HepG2 (cell line): ENCODE results near the gene CBX5. TPM values are rescaled to one million over a fixed set of nuclear protein-coding genes. Genes with fewer than 3 reads are reported as not detected.

Experiments
- ATAC-seq: fragments of 200-7000 bp; cut with Tn5 transposase; 3 replicates; pipeline ENCODE4 v1.9.1; 2020; ENCODE audit warnings: mild to moderate bottlenecking, moderate library complexity
- BruUV-seq: library from RNA; stranded (reverse); fragments of 400-500 nt; replicated peaks from 2 replicates; lab custom pipeline; 2021; lab: Mats Ljungman, UMichigan
- CTCF ChIA-PET: fragments of 300-600 bp; formaldehyde crosslinking; extraction: SDS; loops from one replicate; lab custom pipeline; 2021; ENCODE audit warnings: low total read pairs, inconsistent platforms, low intra/inter-chr PET ratio; lab: Yijun Ruan, JAX
- POLR2A ChIA-PET: fragments of 350-600 bp; sonication (Branson Sonifier 250); formaldehyde crosslinking; loops from one replicate; lab custom pipeline; 2020; ENCODE audit warnings: antibody characterized with exemption, inconsistent platforms; lab: Yijun Ruan, JAX
- DNase-seq: peaks from one replicate; pipeline ENCODE4 v3.0.0-alpha.2; 2015; ENCODE audit warnings: low spot score
- FAIRE-seq: peaks from 3 replicates; lab custom pipeline; 2011; peaks lifted over from hg19 to GRCh38; lab: Jason Lieb, UNC
- H2AFZ ChIP-seq: one replicate; pipeline ENCODE4 v1.6.1; 2011; ENCODE audit warnings: low read length, inconsistent platforms
- H3K27ac ChIP-seq: fragments of 300-600 bp; 3 replicates; pipeline ENCODE4 v1.8.0; 2011; ENCODE audit warnings: mixed run types, mild to moderate bottlenecking, mixed read lengths, low read length, inconsistent platforms; ENCODE audit not compliant: insufficient read depth; ENCODE audit errors: extremely low read length
- H3K27me3 ChIP-seq, 2 experiments: fragments of 200-600 bp in 1 of 2; 2 replicates in 1 of 2; 3 replicates in 1 of 2; pipeline versions ENCODE4 v1.6.0 to v1.8.0; 2011; ENCODE audit warnings: low read length in 2 of 2, mild to moderate bottlenecking in 2 of 2, moderate library complexity in 2 of 2, inconsistent platforms in 1 of 2; ENCODE audit not compliant: insufficient read depth in 2 of 2, control insufficient read depth in 1 of 2
- H3K36me3 ChIP-seq, 2 experiments: fragments of 200-600 bp in 1 of 2; replicated peaks in 1 of 2; 2 replicates in 1 of 2; 3 replicates in 1 of 2; pipeline versions ENCODE4 v1.5.1 to v1.8.0; 2011; ENCODE audit warnings: low read length in 2 of 2, inconsistent platforms in 1 of 2; ENCODE audit not compliant: insufficient read depth in 2 of 2, control insufficient read depth in 1 of 2
- H3K4me1 ChIP-seq: 2 replicates; pipeline ENCODE4 v1.5.1; 2012; ENCODE audit warnings: low read length, inconsistent platforms; ENCODE audit not compliant: insufficient read depth
- H3K4me2 ChIP-seq: 2 replicates; pipeline ENCODE4 v1.6.0; 2011; ENCODE audit warnings: low read depth, low read length, inconsistent platforms
- H3K4me3 ChIP-seq, 3 experiments: fragments of 200-600 bp in 1 of 3; sonication (generic), shearing (Covaris generic) in 1 of 3; replicated peaks in 1 of 3; 2 replicates each; pipeline ENCODE4 v1.5.1; 2011 to 2016; ENCODE audit warnings: low read length in 3 of 3, inconsistent platforms in 2 of 3, low read depth in 2 of 3, mild to moderate bottlenecking in 2 of 3, control low read depth in 1 of 3, mixed read lengths in 1 of 3; ENCODE audit not compliant: insufficient read depth in 1 of 3
- H3K79me2 ChIP-seq: one replicate; pipeline ENCODE4 v1.6.1; 2011; ENCODE audit warnings: low read length, inconsistent platforms; ENCODE audit not compliant: insufficient read depth
- H3K9ac ChIP-seq: 2 replicates; pipeline ENCODE4 v1.6.0; 2011; ENCODE audit warnings: mild to moderate bottlenecking, low read depth, low read length, inconsistent platforms; ENCODE audit not compliant: insufficient read depth
- H3K9me3 ChIP-seq: 2 replicates; pipeline ENCODE4 v1.5.1; 2012; ENCODE audit warnings: mild to moderate bottlenecking, low read length
- H4K20me1 ChIP-seq: 2 replicates; pipeline ENCODE4 v1.6.0; 2011; ENCODE audit warnings: inconsistent platforms, mild to moderate bottlenecking, low read length, moderate library complexity; ENCODE audit not compliant: insufficient read depth
- NCOA2 ChIP-seq: sonication (generic); formaldehyde crosslinking; IDR thresholded peaks from 2 replicates; pipeline ENCODE4 v1.8.0; 2022; ENCODE audit warnings: inconsistent platforms
- NFAT5 ChIP-seq: sonication (generic); formaldehyde crosslinking; IDR thresholded peaks from 2 replicates; pipeline ENCODE4 v1.4.0; 2020; ENCODE audit warnings: missing genetic modification reagents
- TRIM24 ChIP-seq: sonication (generic); formaldehyde crosslinking; IDR thresholded peaks from 2 replicates; pipeline ENCODE4 v1.8.0; 2022; ENCODE audit warnings: mild to moderate bottlenecking, missing genetic modification reagents
- ZNF24 ChIP-seq: fragments of 450-650 bp; IDR thresholded peaks from 2 replicates; pipeline ENCODE4 v1.6.1; 2017; ENCODE audit warnings: antibody characterized with exemption, mild to moderate bottlenecking
- ZNF761 ChIP-seq: sonication (generic); formaldehyde crosslinking; conservative IDR thresholded peaks from 2 replicates; pipeline ENCODE4 v1.4.0; 2020; ENCODE audit warnings: mild to moderate bottlenecking, missing genetic modification reagents
- ZSCAN20 ChIP-seq: sonication (generic); formaldehyde crosslinking; IDR thresholded peaks from 2 replicates; pipeline ENCODE4 v1.4.0; 2020; ENCODE audit warnings: missing genetic modification reagents, mild to moderate bottlenecking, borderline replicate concordance
- WGBS: methylation state at CpG from one replicate; pipeline ENCODE4 v1.1.6; 2017; ENCODE audit warnings: low lambda C conversion rate; 5-methylcytosine and 5-hydroxymethylcytosine counted together
- in situ Hi-C: cut with HindIII; loops from 2 replicates; pipeline ENCODE4 v1.10.0; 2017; ENCODE audit warnings: low pct_unique_long_range_greater_than_20kb; ENCODE audit not compliant: extremely low pct_ligation_motif_present
- intact Hi-C: fragments of 100-400 bp; cut with micrococcal nuclease; formaldehyde crosslinking; loops from one replicate; pipeline ENCODE4 v1.10.0; 2022; ENCODE audit not compliant: unreplicated experiment
- polyA plus RNA-seq, 8 experiments: library from polyadenylated mRNA; depleted of rRNA in 3 of 8; stranded (reverse) in 7 of 8; unstranded in 1 of 8; fragments of >200 nt; fragmentation: Illumina TruSeq in 4 of 8; extraction: Trizol in 4 of 8; gene quantifications; 2 replicates each; pipeline versions ENCODE4 v1.2.1 to v1.2.3, GENCODE V29; 2011 to 2016; ENCODE audit warnings: low read depth in 4 of 8, missing spikeins in 1 of 8, mixed read lengths in 1 of 8; ENCODE audit not compliant: insufficient read depth in 1 of 8
- total RNA-seq, 5 experiments: library from RNA; depleted of rRNA; stranded (reverse); fragments of >200 nt; fragmentation: Illumina TruSeq; extraction: Trizol; gene quantifications; 2 replicates each; pipeline ENCODE4 v1.2.3, GENCODE V29; 2016; ENCODE audit warnings: low read depth in 1 of 5
- TF ChIP-seq, protein P1 (sequence below): sonication (generic); formaldehyde crosslinking; IDR thresholded peaks from 2 replicates; pipeline ENCODE4 v1.5.0; 2020; ENCODE audit warnings: mild to moderate bottlenecking, missing genetic modification reagents

Gene CBX5
- total and polyA plus RNA-seq, 2 of the 13 experiments (the other 11 are each of a cell fraction or from before 2014, with no cell fraction given) = 16.0 to 22.2 TPM

GRCh38 chr12:54238531-54238930 lies 41.4 kb downstream of the CBX5 start:
- 92% methylated on average over 1 of the region's 1 CpG for WGBS
- TF ChIP-seq, protein P1, sequence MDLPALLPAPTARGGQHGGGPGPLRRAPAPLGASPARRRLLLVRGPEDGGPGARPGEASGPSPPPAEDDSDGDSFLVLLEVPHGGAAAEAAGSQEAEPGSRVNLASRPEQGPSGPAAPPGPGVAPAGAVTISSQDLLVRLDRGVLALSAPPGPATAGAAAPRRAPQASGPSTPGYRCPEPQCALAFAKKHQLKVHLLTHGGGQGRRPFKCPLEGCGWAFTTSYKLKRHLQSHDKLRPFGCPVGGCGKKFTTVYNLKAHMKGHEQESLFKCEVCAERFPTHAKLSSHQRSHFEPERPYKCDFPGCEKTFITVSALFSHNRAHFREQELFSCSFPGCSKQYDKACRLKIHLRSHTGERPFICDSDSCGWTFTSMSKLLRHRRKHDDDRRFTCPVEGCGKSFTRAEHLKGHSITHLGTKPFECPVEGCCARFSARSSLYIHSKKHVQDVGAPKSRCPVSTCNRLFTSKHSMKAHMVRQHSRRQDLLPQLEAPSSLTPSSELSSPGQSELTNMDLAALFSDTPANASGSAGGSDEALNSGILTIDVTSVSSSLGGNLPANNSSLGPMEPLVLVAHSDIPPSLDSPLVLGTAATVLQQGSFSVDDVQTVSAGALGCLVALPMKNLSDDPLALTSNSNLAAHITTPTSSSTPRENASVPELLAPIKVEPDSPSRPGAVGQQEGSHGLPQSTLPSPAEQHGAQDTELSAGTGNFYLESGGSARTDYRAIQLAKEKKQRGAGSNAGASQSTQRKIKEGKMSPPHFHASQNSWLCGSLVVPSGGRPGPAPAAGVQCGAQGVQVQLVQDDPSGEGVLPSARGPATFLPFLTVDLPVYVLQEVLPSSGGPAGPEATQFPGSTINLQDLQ (CRISPR knock-in tag) = no peak
- no peak for TF ChIP-seq NCOA2
- TF ChIP-seq NFAT5 (CRISPR knock-in tag) = no peak
- TF ChIP-seq ZSCAN20 (CRISPR knock-in tag) = no peak
- no peak for TF ChIP-seq ZNF24
- TF ChIP-seq TRIM24 (CRISPR knock-in tag) = no peak
- TF ChIP-seq ZNF761 = no peak

More at GRCh38 chr12:54238531-54238930, 41.4 kb downstream of the CBX5 start:
- intact Hi-C loops = loop anchor here (5.0 kb wide), 1 partner anchor 129 kb away; no protein-coding TSS in a partner anchor
- Histone ChIP-seq H3K27ac (no peak overlapping the region), H4K20me1 (no peaks in the 10 kb centered on the region), H3K4me3 (no peak overlapping the region), H3K4me1 (no peaks in the 10 kb centered on the region), H3K9ac (no peak overlapping the region), H2AFZ (no peak overlapping the region), H3K79me2 (no peaks in the 10 kb centered on the region), H3K9me3 (no peaks in the 10 kb centered on the region), H3K4me2 (no peak overlapping the region), H3K27me3 (no peaks in the 10 kb centered on the region), H3K36me3 (peaks cover 4 to 10% of the 10 kb centered on the region in 2 experiments)
- no TSS peak for BruUV-seq
- ATAC-seq (no peak), DNase-seq (no peak), FAIRE-seq (no peak)
- ChIA-PET CTCF (no interaction called here), POLR2A (no interaction called here)
- in situ Hi-C loops = no loop called here
